Measurements from ENCODE around the gene HABP4. TPM values are rescaled to one million over a fixed set of nuclear protein-coding genes. Genes with fewer than 3 reads are reported as not detected.

Gene HABP4
- total and polyA plus RNA-seq, 2 donors from 2014 or later, result 20.9 to 37.5 TPM

DNA sequence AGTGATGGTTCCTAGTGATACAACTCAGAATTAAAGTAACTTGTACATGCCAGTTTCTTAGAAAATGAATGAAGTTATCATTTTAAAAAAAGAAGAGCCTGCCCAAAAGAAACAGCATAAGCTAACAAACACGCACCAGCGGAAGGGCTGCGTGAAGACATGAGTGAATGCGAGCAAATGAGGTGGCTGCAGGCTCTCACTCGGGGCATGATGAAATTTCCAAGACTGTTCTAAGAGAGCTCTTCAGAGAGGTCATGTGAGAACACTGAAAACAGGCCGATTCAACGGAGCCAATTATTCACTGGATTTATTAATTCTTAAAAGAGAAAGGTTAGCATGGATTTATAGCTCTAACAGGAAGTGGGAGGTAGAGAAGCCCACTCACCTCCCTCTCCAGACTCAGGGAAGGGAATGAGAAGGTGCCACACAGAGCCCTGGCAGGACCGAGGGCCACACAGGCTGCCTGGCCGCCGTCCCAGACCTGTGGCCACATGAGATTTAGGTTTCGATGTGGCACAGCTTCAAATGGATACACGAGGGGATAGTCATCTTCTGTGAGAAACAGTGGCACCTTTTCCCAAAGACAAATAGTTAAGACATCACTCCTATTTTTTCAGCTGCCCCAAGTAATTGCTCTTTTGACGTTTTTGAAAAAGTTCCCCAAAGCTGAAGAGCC, 55.5 kb downstream of the HABP4 start:
- H3K4me1 ChIP-seq (ENCODE audit: control insufficient read depth in 2 of 3, insufficient read depth in 2 of 3, low read depth in 1 of 3, low read length in 3 of 3), result no peaks in the 10 kb centered on the region
- intact Hi-C loops (cut with DNase I), result no loop called here
- DNase-seq (no peak), FAIRE-seq (no peak)
- no peak overlapping the region for H3K9ac ChIP-seq (ENCODE audit: low read length in 3 of 3)
- peaks cover 0 to 4% (median 3%) of the 10 kb centered on the region in 3 donors for H3K36me3 ChIP-seq (ENCODE audit: control insufficient read depth in 2 of 3, insufficient read depth in 3 of 3, low read length in 3 of 3)
- H3K27me3 ChIP-seq (ENCODE audit: control insufficient read depth, insufficient read depth, low read length), result no peaks in the 10 kb centered on the region
- no peak for TF ChIP-seq CTCF (IDR thresholded peaks at IDR 0.05; ENCODE audit: borderline replicate concordance, extremely low read depth, insufficient read depth)
- H3K4me3 ChIP-seq (ENCODE audit: low read length in 3 of 3), result no peak overlapping the region
- no peaks in the 10 kb centered on the region for H3K9me3 ChIP-seq (ENCODE audit: control insufficient read depth in 2 of 3, insufficient read depth in 1 of 3, low read length in 3 of 3)
- H3K27ac ChIP-seq (ENCODE audit: low read depth in 2 of 2, low read length in 2 of 2), result no peak overlapping the region

DNA sequence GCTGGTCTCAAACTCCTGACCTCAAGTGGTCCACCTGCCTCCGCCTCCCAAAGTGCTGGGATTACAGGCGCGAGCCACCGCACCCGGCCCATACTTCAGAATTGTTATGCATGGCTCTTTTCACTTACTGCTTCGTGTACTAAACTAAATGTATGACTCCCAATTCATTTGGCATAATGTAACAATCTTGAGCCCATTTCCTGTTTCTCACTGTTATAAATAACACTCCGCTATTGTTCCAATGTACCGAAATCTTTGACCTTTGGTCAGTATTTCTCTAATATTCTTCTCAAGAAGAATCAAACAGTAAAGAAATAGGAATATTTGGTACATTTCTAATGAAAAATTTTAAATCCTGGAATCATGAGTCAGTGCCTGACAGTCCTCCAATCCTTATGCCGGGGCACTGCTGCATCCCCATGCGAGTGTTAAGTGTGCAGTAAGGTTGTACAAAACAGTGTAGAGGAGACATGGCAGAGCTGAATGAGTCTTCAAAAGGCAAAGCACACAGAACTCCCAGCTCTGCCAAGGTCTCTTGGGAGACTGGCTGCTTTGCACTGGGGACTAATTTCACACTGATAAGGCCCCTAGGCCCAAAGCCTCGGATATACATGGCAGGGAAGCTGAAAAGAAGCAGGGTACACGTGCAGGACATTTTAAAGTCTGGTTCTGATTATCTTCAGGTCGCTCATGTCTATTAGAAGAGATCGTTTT, 58.4 kb downstream of the HABP4 start:
- no peak for TF ChIP-seq CTCF (IDR thresholded peaks at IDR 0.05; ENCODE audit: borderline replicate concordance, extremely low read depth, insufficient read depth)
- Histone ChIP-seq H3K4me1 (ENCODE audit: control insufficient read depth in 2 of 3, insufficient read depth in 2 of 3, low read depth in 1 of 3, low read length in 3 of 3) (no peaks in the 10 kb centered on the region), H3K27me3 (ENCODE audit: control insufficient read depth, insufficient read depth, low read length) (no peaks in the 10 kb centered on the region), H3K36me3 (ENCODE audit: control insufficient read depth in 2 of 3, insufficient read depth in 3 of 3, low read length in 3 of 3) (peaks cover 0 to 4% (median 3%) of the 10 kb centered on the region in 3 donors), H3K27ac (ENCODE audit: low read depth in 2 of 2, low read length in 2 of 2) (no peak overlapping the region), H3K4me3 (ENCODE audit: low read length in 3 of 3) (no peak overlapping the region), H3K9me3 (ENCODE audit: control insufficient read depth in 2 of 3, insufficient read depth in 1 of 3, low read length in 3 of 3) (no peaks in the 10 kb centered on the region), H3K9ac (ENCODE audit: low read length in 3 of 3) (no peak overlapping the region)
- intact Hi-C loops (cut with DNase I), result no loop called here
- FAIRE-seq (no peak), DNase-seq (no peak)

- Histone ChIP-seq H3K4me1 (ENCODE audit: control insufficient read depth in 2 of 3, insufficient read depth in 2 of 3, low read depth in 1 of 3, low read length in 3 of 3) (no peaks in the 10 kb centered on the region), H3K27ac (ENCODE audit: low read depth in 2 of 2, low read length in 2 of 2) (no peak overlapping the region), H3K27me3 (ENCODE audit: control insufficient read depth, insufficient read depth, low read length) (no peaks in the 10 kb centered on the region), H3K9me3 (ENCODE audit: control insufficient read depth in 2 of 3, insufficient read depth in 1 of 3, low read length in 3 of 3) (no peaks in the 10 kb centered on the region), H3K36me3 (ENCODE audit: control insufficient read depth in 2 of 3, insufficient read depth in 3 of 3, low read length in 3 of 3) (peaks cover 0 to 4% (median 3%) of the 10 kb centered on the region in 3 donors), H3K4me3 (ENCODE audit: low read length in 3 of 3) (no peak overlapping the region), H3K9ac (ENCODE audit: low read length in 3 of 3) (no peak overlapping the region)
- no peak for DNase-seq
- FAIRE-seq, result no peak
- intact Hi-C loops (cut with DNase I), result no loop called here
- no peak for TF ChIP-seq CTCF (IDR thresholded peaks at IDR 0.05; ENCODE audit: borderline replicate concordance, extremely low read depth, insufficient read depth)
Observed at GRCh38 chr9:96509026-96509425, 59.1 kb downstream of the HABP4 start.

All from kidney (tissue), 14 donors.